ENCODE results near the gene SERINC5.
A peak's percentile ranks its signal among the peaks of the same experiment; 100 is the strongest.

DNA sequence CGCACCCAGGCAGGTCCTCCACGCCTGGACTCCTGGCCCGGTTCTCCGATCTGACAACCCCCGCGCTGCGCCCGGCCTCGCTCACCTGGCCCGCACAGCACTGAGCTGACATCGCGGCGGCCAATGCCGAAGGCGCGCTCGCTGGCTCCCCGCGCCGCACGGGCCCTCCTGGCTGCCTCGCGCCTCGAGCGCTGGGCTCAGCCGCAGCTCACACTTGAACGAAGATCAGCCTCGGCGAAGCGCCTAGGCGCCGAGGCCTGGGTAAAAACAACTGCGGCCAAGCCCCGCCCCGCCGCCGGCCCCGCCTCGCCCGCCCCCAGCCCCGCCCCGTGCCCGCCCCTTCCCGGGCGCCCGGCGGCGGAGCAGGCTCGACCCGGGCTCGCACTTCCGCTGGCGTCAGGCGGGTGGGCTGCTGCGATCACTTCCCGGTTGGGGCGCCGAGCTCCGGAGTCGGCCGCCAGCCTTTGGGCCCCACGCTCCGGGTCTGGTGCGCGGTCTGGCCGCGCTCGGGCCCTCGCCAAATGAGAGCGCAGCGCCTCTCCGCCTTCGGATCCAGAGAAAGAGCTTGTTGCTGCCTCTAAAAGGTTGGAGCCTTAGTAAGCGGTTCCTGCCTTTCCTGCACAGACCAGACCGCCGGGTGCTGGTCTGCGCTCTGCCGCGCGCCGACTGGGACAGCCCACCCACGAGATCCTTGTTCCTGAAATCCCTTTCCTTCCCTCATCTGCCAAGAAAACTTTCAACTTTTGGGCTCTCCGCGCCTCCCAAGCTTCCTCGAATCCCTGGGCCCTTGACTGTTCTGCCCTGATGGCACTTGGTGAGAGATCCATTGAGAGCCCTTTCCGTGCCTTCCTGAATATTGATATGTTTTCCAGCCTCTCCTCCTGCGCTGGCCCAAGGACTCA lies at the start of gene SERINC5:
- TF ChIP-seq, protein P1, sequence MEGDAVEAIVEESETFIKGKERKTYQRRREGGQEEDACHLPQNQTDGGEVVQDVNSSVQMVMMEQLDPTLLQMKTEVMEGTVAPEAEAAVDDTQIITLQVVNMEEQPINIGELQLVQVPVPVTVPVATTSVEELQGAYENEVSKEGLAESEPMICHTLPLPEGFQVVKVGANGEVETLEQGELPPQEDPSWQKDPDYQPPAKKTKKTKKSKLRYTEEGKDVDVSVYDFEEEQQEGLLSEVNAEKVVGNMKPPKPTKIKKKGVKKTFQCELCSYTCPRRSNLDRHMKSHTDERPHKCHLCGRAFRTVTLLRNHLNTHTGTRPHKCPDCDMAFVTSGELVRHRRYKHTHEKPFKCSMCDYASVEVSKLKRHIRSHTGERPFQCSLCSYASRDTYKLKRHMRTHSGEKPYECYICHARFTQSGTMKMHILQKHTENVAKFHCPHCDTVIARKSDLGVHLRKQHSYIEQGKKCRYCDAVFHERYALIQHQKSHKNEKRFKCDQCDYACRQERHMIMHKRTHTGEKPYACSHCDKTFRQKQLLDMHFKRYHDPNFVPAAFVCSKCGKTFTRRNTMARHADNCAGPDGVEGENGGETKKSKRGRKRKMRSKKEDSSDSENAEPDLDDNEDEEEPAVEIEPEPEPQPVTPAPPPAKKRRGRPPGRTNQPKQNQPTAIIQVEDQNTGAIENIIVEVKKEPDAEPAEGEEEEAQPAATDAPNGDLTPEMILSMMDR (IDR thresholded peaks at IDR 0.05): no peak
- TF ChIP-seq POLR2A (IDR thresholded peaks at IDR 0.05) (peak; percentile 94 to 95), POLR2AphosphoS5 (IDR thresholded peaks at IDR 0.05) (peak; percentile 98), EP300 (IDR thresholded peaks at IDR 0.05) (no peak)

Data from gastroesophageal sphincter (tissue), 3 donors.